Measurements from ENCODE around the gene TNS1. TPM values are rescaled to one million over a fixed set of nuclear protein-coding genes. Genes with fewer than 3 reads are reported as not detected.

Gene TNS1
- total RNA-seq, 1 donor from 2014 or later: 0.13 TPM

GRCh38 chr2:217868265-217868892 is 134.4 kb downstream of the TNS1 start:
- peaks cover 41% of the 10 kb centered on the region for H3K4me1 Mint-ChIP-seq

GRCh38 chr2:217866457-217866856 is 136.3 kb downstream of the TNS1 start:
- ATAC-seq (ENCODE audit: low read depth) (no peak), DNase-seq (no peak)
- intact Hi-C loops (cut with micrococcal nuclease): loop anchor here (10.0 kb wide), 1 partner anchor 1452 kb away; the partner anchor contains the start of gene SMARCAL1
- CTCF ChIA-PET: interaction anchor here (1.2 to 2.7 kb wide), 2 partner anchors 21 to 81 kb away, joined by 3 to 11 read pairs; no protein-coding TSS in a partner anchor
- Mint-ChIP-seq H3K9me3 (peaks cover 3% of the 10 kb centered on the region), H3K4me3 (no peak overlapping the region), H3K27ac (peak overlapping the region; percentile 56), H3K4me1 (peaks cover 50% of the 10 kb centered on the region), H3K36me3 (ENCODE audit: low read depth) (no peaks in the 10 kb centered on the region), H3K27me3 (peaks cover 3% of the 10 kb centered on the region)
- no peak for TF ChIP-seq CTCF (IDR thresholded peaks at IDR 0.05)
- POLR2A ChIA-PET: no interaction called here

More at GRCh38 chr2:217868265-217868892, 134.4 kb downstream of the TNS1 start:
- ATAC-seq (ENCODE audit: low read depth): no peak
- intact Hi-C loops (cut with micrococcal nuclease): loop anchor here (10.0 kb wide), 1 partner anchor 1454 kb away; the partner anchor contains the start of gene SMARCAL1
- Mint-ChIP-seq H3K27me3 (peaks cover 3% of the 10 kb centered on the region), H3K4me3 (no peak overlapping the region), H3K27ac (no peak overlapping the region), H3K9me3 (peaks cover 3% of the 10 kb centered on the region), H3K36me3 (ENCODE audit: low read depth) (no peaks in the 10 kb centered on the region)
- ChIA-PET POLR2A (no interaction called here), CTCF (interaction anchor here (1.8 kb wide), 1 partner anchor 83 kb away, joined by 4 read pairs; no protein-coding TSS in a partner anchor)
- DNase-seq: no peak
- no peak for TF ChIP-seq CTCF (IDR thresholded peaks at IDR 0.05)

- Mint-ChIP-seq H3K4me3 (peak overlapping the region; percentile 68), H3K9me3 (peaks cover 3% of the 10 kb centered on the region), H3K27me3 (peaks cover 3% of the 10 kb centered on the region), H3K36me3 (ENCODE audit: low read depth) (no peaks in the 10 kb centered on the region), H3K4me1 (peaks cover 50% of the 10 kb centered on the region), H3K27ac (peak overlapping the region; percentile 84)
- ATAC-seq (ENCODE audit: low read depth) (peak; percentile 93), DNase-seq (peak; percentile 31)
- POLR2A ChIA-PET: no interaction called here
- CTCF ChIA-PET: interaction anchor here (1.2 to 2.7 kb wide), 3 partner anchors 22 to 79 kb away, joined by 3 to 11 read pairs (median 6); no protein-coding TSS in a partner anchor
- intact Hi-C loops (cut with micrococcal nuclease): loop anchor here (10.0 kb wide), 1 partner anchor 1450 kb away; the partner anchor contains the start of gene SMARCAL1
- no peak for TF ChIP-seq CTCF (IDR thresholded peaks at IDR 0.05)
These were observed 137.6 kb downstream of the TNS1 start for GRCh38 chr2:217864963-217865772.

GRCh38 chr2:217863883-217864282 is 138.9 kb downstream of the TNS1 start:
- H3K27ac Mint-ChIP-seq: peak overlapping the region; percentile 41
- DNase-seq (no peak), ATAC-seq (ENCODE audit: low read depth) (no peak)
- intact Hi-C loops (cut with micrococcal nuclease): loop anchor here (10.0 kb wide), 1 partner anchor 1449 kb away; the partner anchor contains the start of gene SMARCAL1
- no peak overlapping the region for H3K4me3 Mint-ChIP-seq
- H3K27me3 Mint-ChIP-seq: no peaks in the 10 kb centered on the region
- H3K4me1 Mint-ChIP-seq: peaks cover 50% of the 10 kb centered on the region
- ChIA-PET CTCF (interaction anchor here (2.7 kb wide), 1 partner anchor 23 kb away, joined by 11 read pairs; no protein-coding TSS in a partner anchor), POLR2A (no interaction called here)
- peaks cover 3% of the 10 kb centered on the region for H3K9me3 Mint-ChIP-seq
- no peak for TF ChIP-seq CTCF (IDR thresholded peaks at IDR 0.05)
- H3K36me3 Mint-ChIP-seq (ENCODE audit: low read depth): no peaks in the 10 kb centered on the region

All from activated B cell treated with CpG ODN at 0.5 μM for 24 hours (primary cell).